HepG2 (cell line): ENCODE data around the gene FKBP8. TPM values are rescaled to one million over a fixed set of nuclear protein-coding genes. Genes with fewer than 3 reads are reported as not detected.

Experiments
- CREB3 ChIP-seq: sonication (generic); formaldehyde crosslinking; IDR thresholded peaks from 2 replicates; pipeline ENCODE4 v1.5.0; 2020; ENCODE audit warnings: missing genetic modification reagents
- DPF2 ChIP-seq: sonication (generic); formaldehyde crosslinking; IDR thresholded peaks from 2 replicates; pipeline ENCODE4 v1.4.0; 2020; ENCODE audit warnings: mild to moderate bottlenecking, low read depth, missing genetic modification reagents, borderline replicate concordance
- EHMT2 ChIP-seq: fragments of 200-600 bp; sonication (generic); IDR thresholded peaks from 2 replicates; pipeline ENCODE4 v1.7.0; 2017; ENCODE audit warnings: antibody characterized with exemption, low read depth, low read length, borderline replicate concordance
- ELF1 ChIP-seq: sonication (generic); formaldehyde crosslinking; IDR thresholded peaks from 2 replicates; pipeline ENCODE4 v1.4.0; 2020; ENCODE audit warnings: missing genetic modification reagents
- ISL2 ChIP-seq: sonication (generic); formaldehyde crosslinking; IDR thresholded peaks from 2 replicates; pipeline ENCODE4 v1.5.0; 2020; ENCODE audit warnings: missing genetic modification reagents
- JUNB ChIP-seq: sonication (generic); formaldehyde crosslinking; IDR thresholded peaks from 2 replicates; pipeline ENCODE4 v1.8.0; 2022; ENCODE audit warnings: missing genetic modification reagents, mild to moderate bottlenecking, borderline replicate concordance
- MTF1 ChIP-seq: sonication (generic); formaldehyde crosslinking; IDR thresholded peaks from 2 replicates; pipeline ENCODE4 v1.5.0; 2020; ENCODE audit warnings: missing genetic modification reagents
- MYNN ChIP-seq: sonication (generic); formaldehyde crosslinking; IDR thresholded peaks from 2 replicates; pipeline ENCODE4 v1.4.0; 2020; ENCODE audit warnings: mild to moderate bottlenecking, low read depth, missing genetic modification reagents
- PRDM4 ChIP-seq: sonication (generic); formaldehyde crosslinking; IDR thresholded peaks from 2 replicates; pipeline ENCODE4 v1.9.0; 2021; ENCODE audit warnings: missing genetic modification reagents, borderline replicate concordance
- PRPF4 ChIP-seq: fragments of 200-400 bp; formaldehyde crosslinking; IDR thresholded peaks from 2 replicates; pipeline ENCODE4 v1.6.1; 2016; ENCODE audit warnings: low read length, low read depth; ENCODE audit not compliant: poor library complexity, severe bottlenecking
- REPIN1 ChIP-seq: sonication (generic); formaldehyde crosslinking; IDR thresholded peaks from 2 replicates; pipeline ENCODE4 v1.8.0; 2022; ENCODE audit warnings: missing genetic modification reagents, low read depth, mild to moderate bottlenecking, borderline replicate concordance
- SP5 ChIP-seq: IDR thresholded peaks from 2 replicates; pipeline ENCODE4 v1.6.1; 2016; ENCODE audit warnings: low read depth, borderline replicate concordance
- TBP ChIP-seq: sonication (generic); formaldehyde crosslinking; IDR thresholded peaks from 2 replicates; pipeline ENCODE4 v1.5.0; 2020; ENCODE audit warnings: missing genetic modification reagents
- TGIF2 ChIP-seq: IDR thresholded peaks from 2 replicates; pipeline ENCODE4 v1.6.1; 2016; ENCODE audit warnings: control low read depth, missing compliant biosample characterization
- THYN1 ChIP-seq: sonication (generic); formaldehyde crosslinking; IDR thresholded peaks from 2 replicates; pipeline ENCODE4 v1.8.1; 2023; ENCODE audit warnings: low read depth, mild to moderate bottlenecking, moderate library complexity, missing genetic modification reagents, borderline replicate concordance
- YEATS4 ChIP-seq: sonication (generic); formaldehyde crosslinking; IDR thresholded peaks from 2 replicates; pipeline ENCODE4 v1.4.0; 2020; ENCODE audit warnings: missing genetic modification reagents, borderline replicate concordance
- ZBTB2 ChIP-seq: sonication (generic); formaldehyde crosslinking; IDR thresholded peaks from 2 replicates; pipeline ENCODE4 v1.8.0; 2022; ENCODE audit warnings: low read depth, missing genetic modification reagents
- ZBTB38 ChIP-seq: sonication (generic); formaldehyde crosslinking; IDR thresholded peaks from 2 replicates; pipeline ENCODE4 v1.5.1; 2020; ENCODE audit warnings: mild to moderate bottlenecking, missing genetic modification reagents
- ZFP82 ChIP-seq: sonication (generic); formaldehyde crosslinking; IDR thresholded peaks from 2 replicates; pipeline ENCODE4 v1.5.1; 2020; ENCODE audit warnings: mild to moderate bottlenecking, missing genetic modification reagents, borderline replicate concordance
- ZNF451 ChIP-seq: sonication (generic); formaldehyde crosslinking; IDR thresholded peaks from 2 replicates; pipeline ENCODE4 v1.5.0; 2020; ENCODE audit warnings: mild to moderate bottlenecking, missing genetic modification reagents
- ZNF773 ChIP-seq: sonication (generic); formaldehyde crosslinking; IDR thresholded peaks from 2 replicates; pipeline ENCODE4 v1.4.0; 2020; ENCODE audit warnings: missing genetic modification reagents, borderline replicate concordance
- polyA plus RNA-seq, 8 experiments: library from polyadenylated mRNA; depleted of rRNA in 3 of 8; stranded (reverse) in 7 of 8; unstranded in 1 of 8; fragments of >200 nt; fragmentation: Illumina TruSeq in 4 of 8; extraction: Trizol in 4 of 8; gene quantifications; 2 replicates each; pipeline versions ENCODE4 v1.2.1 to v1.2.3, GENCODE V29; 2011 to 2016; ENCODE audit warnings: low read depth in 4 of 8, missing spikeins in 1 of 8, mixed read lengths in 1 of 8; ENCODE audit not compliant: insufficient read depth in 1 of 8
- total RNA-seq, 5 experiments: library from RNA; depleted of rRNA; stranded (reverse); fragments of >200 nt; fragmentation: Illumina TruSeq; extraction: Trizol; gene quantifications; 2 replicates each; pipeline ENCODE4 v1.2.3, GENCODE V29; 2016; ENCODE audit warnings: low read depth in 1 of 5
- TF ChIP-seq, protein P1 (sequence below): IDR thresholded peaks from 2 replicates; pipeline ENCODE4 v1.6.1; 2018; ENCODE audit warnings: missing genetic modification reagents
- TF ChIP-seq, protein P2 (sequence below): sonication (generic); formaldehyde crosslinking; IDR thresholded peaks from 2 replicates; pipeline ENCODE4 v1.4.0; 2020; ENCODE audit warnings: missing genetic modification reagents

Gene FKBP8
- total and polyA plus RNA-seq, 2 of the 13 experiments (the other 11 are each of a cell fraction or from before 2014, with no cell fraction given): 81.7 to 93.9 TPM

DNA sequence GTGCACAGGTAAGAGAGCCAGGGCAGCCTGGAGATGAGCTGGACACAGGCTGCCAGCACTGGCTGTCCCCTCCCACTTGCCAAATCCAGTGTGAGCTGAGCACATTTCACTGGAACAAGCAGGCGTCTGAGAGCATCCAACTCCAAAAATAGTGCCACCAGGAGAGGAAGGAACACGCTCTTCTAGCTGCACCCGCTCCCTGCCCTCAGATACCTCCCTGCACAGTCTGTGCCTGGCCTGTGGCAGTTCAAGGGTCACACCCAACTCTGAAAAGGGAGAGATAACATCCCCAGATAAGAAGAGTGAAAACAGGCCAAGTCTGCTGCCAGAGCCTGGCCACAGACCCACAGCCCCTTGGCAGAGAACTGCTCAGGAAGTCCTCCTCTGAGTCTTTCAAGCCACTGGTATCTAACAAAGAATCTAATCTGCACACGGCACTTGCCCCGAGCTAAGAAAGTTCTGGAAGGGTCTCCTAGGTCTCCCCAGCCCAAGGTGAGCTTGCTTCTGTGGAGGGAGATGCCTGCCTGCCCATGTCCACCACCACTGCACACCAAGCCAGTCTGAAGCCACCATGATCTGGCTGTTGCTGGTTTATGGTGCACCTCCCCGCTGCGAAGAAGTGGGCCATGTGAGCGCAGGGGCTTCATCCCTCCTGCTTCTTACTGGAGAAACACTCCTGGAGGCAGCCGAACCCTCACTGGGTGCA, 36.2 kb downstream of the FKBP8 start (continued):
- TF ChIP-seq, protein P1, sequence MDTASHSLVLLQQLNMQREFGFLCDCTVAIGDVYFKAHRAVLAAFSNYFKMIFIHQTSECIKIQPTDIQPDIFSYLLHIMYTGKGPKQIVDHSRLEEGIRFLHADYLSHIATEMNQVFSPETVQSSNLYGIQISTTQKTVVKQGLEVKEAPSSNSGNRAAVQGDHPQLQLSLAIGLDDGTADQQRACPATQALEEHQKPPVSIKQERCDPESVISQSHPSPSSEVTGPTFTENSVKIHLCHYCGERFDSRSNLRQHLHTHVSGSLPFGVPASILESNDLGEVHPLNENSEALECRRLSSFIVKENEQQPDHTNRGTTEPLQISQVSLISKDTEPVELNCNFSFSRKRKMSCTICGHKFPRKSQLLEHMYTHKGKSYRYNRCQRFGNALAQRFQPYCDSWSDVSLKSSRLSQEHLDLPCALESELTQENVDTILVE (CRISPR knock-in tag): no peak
- TF ChIP-seq PRDM4 (CRISPR knock-in tag): no peak
- TF ChIP-seq DPF2 (CRISPR knock-in tag): no peak
- no peak for TF ChIP-seq JUNB (CRISPR knock-in tag)
- TF ChIP-seq ZBTB38 (CRISPR knock-in tag): peak; percentile 66; the same call in 1 of the 2 replicates
- TF ChIP-seq SP5: no peak
- TF ChIP-seq ISL2 (CRISPR knock-in tag): no peak
- TF ChIP-seq ZBTB2 (CRISPR knock-in tag): no peak
- no peak for TF ChIP-seq THYN1 (CRISPR knock-in tag)
- TF ChIP-seq, protein P2, sequence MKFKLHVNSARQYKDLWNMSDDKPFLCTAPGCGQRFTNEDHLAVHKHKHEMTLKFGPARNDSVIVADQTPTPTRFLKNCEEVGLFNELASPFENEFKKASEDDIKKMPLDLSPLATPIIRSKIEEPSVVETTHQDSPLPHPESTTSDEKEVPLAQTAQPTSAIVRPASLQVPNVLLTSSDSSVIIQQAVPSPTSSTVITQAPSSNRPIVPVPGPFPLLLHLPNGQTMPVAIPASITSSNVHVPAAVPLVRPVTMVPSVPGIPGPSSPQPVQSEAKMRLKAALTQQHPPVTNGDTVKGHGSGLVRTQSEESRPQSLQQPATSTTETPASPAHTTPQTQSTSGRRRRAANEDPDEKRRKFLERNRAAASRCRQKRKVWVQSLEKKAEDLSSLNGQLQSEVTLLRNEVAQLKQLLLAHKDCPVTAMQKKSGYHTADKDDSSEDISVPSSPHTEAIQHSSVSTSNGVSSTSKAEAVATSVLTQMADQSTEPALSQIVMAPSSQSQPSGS (CRISPR knock-in tag): 0 out of 2 replicates have a peak, but pooled peaks have one; percentile 27
- no peak for TF ChIP-seq YEATS4
- TF ChIP-seq ELF1: no peak
- no peak for TF ChIP-seq ZNF451
- no peak for TF ChIP-seq MYNN
- no peak for TF ChIP-seq TBP
- TF ChIP-seq EHMT2: no peak
- TF ChIP-seq REPIN1: no peak
- TF ChIP-seq CREB3 (CRISPR knock-in tag): no peak
- no peak for TF ChIP-seq PRPF4
- no peak for TF ChIP-seq TGIF2
- TF ChIP-seq ZFP82 (CRISPR knock-in tag): no peak
- 0 out of 2 replicates have a peak, but pooled peaks have one; percentile 31 for TF ChIP-seq MTF1
- no peak for TF ChIP-seq ZNF773
